ENCODE results near the gene ICAM5.
"Not testable (repeated sequence)": the region's sequence is repeated elsewhere in the genome, so short reads cannot be mapped to it uniquely, and the experiment has no call there.

The ICAM5 gene

GRCh38 chr19:10270616-10271394, 18.9 kb upstream of the ICAM5 start, which contains the start of gene ICAM1:
Gene ICAM1, plus strand, starts transcription at chr19:10271120. Its CDS starts 40 bp downstream, at chr19:10271160.
- peak; percentile 52 to 63 for DNase-seq (ENCODE audit: low read depth in 2 of 2)

- DNase-seq (ENCODE audit: low read depth in 2 of 2) = no peak
Observed at GRCh38 chr19:10271543-10272086, 18.1 kb upstream of the ICAM5 start.

GRCh38 chr19:10274589-10274988, 15.2 kb upstream of the ICAM5 start:
- no peak for DNase-seq (ENCODE audit: low read depth in 2 of 2)

GRCh38 chr19:10277795-10278589, 11.8 kb upstream of the ICAM5 start:
- DNase-seq (ENCODE audit: low read depth in 2 of 2) = no peak

GRCh38 chr19:10278935-10279334, 10.8 kb upstream of the ICAM5 start:
- no peak for DNase-seq (ENCODE audit: low read depth in 2 of 2)

GRCh38 chr19:10279737-10280442, 9.9 kb upstream of the ICAM5 start:
- DNase-seq (ENCODE audit: low read depth in 2 of 2) = no peak

GRCh38 chr19:10282043-10282442, 7.7 kb upstream of the ICAM5 start:
- not testable (repeated sequence) for DNase-seq (ENCODE audit: low read depth in 2 of 2)

GRCh38 chr19:10283301-10284064, 6.3 kb upstream of the ICAM5 start:
- no peak for DNase-seq (ENCODE audit: low read depth in 2 of 2)

GRCh38 chr19:10284065-10284959, 5.4 kb upstream of the ICAM5 start:
- no peak for DNase-seq (ENCODE audit: low read depth in 2 of 2)

- DNase-seq (ENCODE audit: low read depth in 2 of 2) = no peak
Observed at GRCh38 chr19:10284960-10285278, 4.8 kb upstream of the ICAM5 start.

- DNase-seq (ENCODE audit: low read depth in 2 of 2) = no peak
Observed at GRCh38 chr19:10285393-10285792, 4.4 kb upstream of the ICAM5 start.

GRCh38 chr19:10286803-10287737, 2.7 kb upstream of the ICAM5 start, which contains the start of gene ICAM4:
Gene ICAM4, plus strand, starts transcription at chr19:10286955. Its CDS starts 58 bp downstream, at chr19:10287013.
- no peak for DNase-seq (ENCODE audit: low read depth in 2 of 2)

GRCh38 chr19:10288662-10289166, 1.0 kb upstream of the ICAM5 start:
- no peak for DNase-seq (ENCODE audit: low read depth in 2 of 2)

- DNase-seq (ENCODE audit: low read depth in 2 of 2) = peak in 1 of 2 donors; percentile 52
Observed at GRCh38 chr19:10289167-10289835, 451 bp upstream of the ICAM5 start.

GRCh38 chr19:10290357-10290875, 664 bp downstream of the ICAM5 start:
- no peak for DNase-seq (ENCODE audit: low read depth in 2 of 2)

GRCh38 chr19:10290876-10291553, 1.3 kb downstream of the ICAM5 start:
- DNase-seq (ENCODE audit: low read depth in 2 of 2) = no peak

GRCh38 chr19:10291554-10292205, 1.9 kb downstream of the ICAM5 start:
- no peak for DNase-seq (ENCODE audit: low read depth in 2 of 2)

Data from activated CD4-positive, alpha-beta T cell treated with anti-CD3 and anti-CD28 coated beads for 24 hours (primary cell).